Endothelial cell of umbilical vein (primary cell): Measurements from ENCODE around the gene CCDC183. TPM values are rescaled to one million over a fixed set of nuclear protein-coding genes. Genes with fewer than 3 reads are reported as not detected.

ENCODE experiments used
- BruUV-seq: library from RNA; stranded (reverse); fragments of 400-500 nt; replicated peaks from 2 replicates; lab custom pipeline; 2021; lab: Mats Ljungman, UMichigan
- CTCF ChIA-PET: fragments of 300-600, 350-600 bp; sonication (Branson Sonifier 250); formaldehyde crosslinking; loops from one replicate; lab custom pipeline; 2021; ENCODE audit warnings: antibody characterized with exemption, inconsistent platforms; lab: Charles Lee
- POLR2A ChIA-PET: fragments of 300-600, 350-600 bp; sonication (Branson Sonifier 250); formaldehyde crosslinking; loops from one replicate; lab custom pipeline; 2021; ENCODE audit warnings: antibody characterized with exemption, inconsistent platforms; lab: Charles Lee
- DNase-seq: peaks from one replicate; pipeline ENCODE4 v3.0.0-alpha.2; 2011; ENCODE audit warnings: low read depth, low spot score
- FAIRE-seq: peaks from 2 replicates; lab custom pipeline; 2011; peaks lifted over from hg19 to GRCh38; lab: Jason Lieb, UNC
- H2AFZ ChIP-seq: 2 replicates; pipeline ENCODE4 v1.6.0; 2012; ENCODE audit warnings: low read depth, low read length, control low read depth, inconsistent platforms
- H3K27ac ChIP-seq: 2 replicates; pipeline ENCODE4 v1.5.1; 2011; ENCODE audit warnings: low read depth, mild to moderate bottlenecking, control low read depth, low read length, moderate library complexity; ENCODE audit not compliant: insufficient read depth
- H3K27me3 ChIP-seq, 2 experiments: 2 replicates each; pipeline versions ENCODE4 v1.6.0 to v1.6.1; 2011; ENCODE audit warnings: low read length in 2 of 2, mixed read lengths in 1 of 2; ENCODE audit not compliant: control insufficient read depth in 2 of 2, insufficient read depth in 2 of 2
- H3K36me3 ChIP-seq, 2 experiments: 2 replicates in 1 of 2; 3 replicates in 1 of 2; pipeline ENCODE4 v1.5.1; 2011; ENCODE audit warnings: low read length in 2 of 2, mild to moderate bottlenecking in 1 of 2, moderate library complexity in 1 of 2; ENCODE audit not compliant: control insufficient read depth in 2 of 2, insufficient read depth in 2 of 2; ENCODE audit errors: extremely low read depth in 1 of 2
- H3K4me1 ChIP-seq: 3 replicates; pipeline ENCODE4 v1.5.1; 2011; ENCODE audit warnings: mild to moderate bottlenecking, low read length; ENCODE audit not compliant: control insufficient read depth, insufficient read depth; ENCODE audit errors: extremely low read depth
- H3K4me2 ChIP-seq: 2 replicates; pipeline ENCODE4 v1.6.1; 2011; ENCODE audit warnings: low read length, control low read depth, mixed read lengths; ENCODE audit not compliant: insufficient read depth
- H3K4me3 ChIP-seq, 3 experiments: fragments of 200-600 bp in 1 of 3; sonication (generic), shearing (Covaris generic) in 1 of 3; replicated peaks in 1 of 3; 2 replicates each; pipeline ENCODE4 v1.5.1; 2011 to 2016; ENCODE audit warnings: control low read depth in 3 of 3, low read length in 3 of 3, mild to moderate bottlenecking in 2 of 3, inconsistent platforms in 1 of 3, low read depth in 1 of 3, moderate library complexity in 1 of 3; ENCODE audit not compliant: insufficient read depth in 1 of 3
- H3K79me2 ChIP-seq: 2 replicates; pipeline ENCODE4 v1.6.0; 2012; ENCODE audit warnings: low read length, inconsistent platforms; ENCODE audit not compliant: control insufficient read depth, insufficient read depth
- H3K9ac ChIP-seq: replicated peaks from 2 replicates; pipeline ENCODE3; 2011; ENCODE audit warnings: low read length, control low read depth; ENCODE audit not compliant: insufficient read depth; ENCODE audit errors: extremely low read depth
- H3K9me1 ChIP-seq: replicated peaks from 3 replicates; pipeline ENCODE4 v1.6.0; 2011; ENCODE audit warnings: mild to moderate bottlenecking, low read length; ENCODE audit not compliant: control insufficient read depth, insufficient read depth; ENCODE audit errors: extremely low read depth
- H3K9me3 ChIP-seq: replicated peaks from 2 replicates; pipeline ENCODE4 v1.5.1; 2012; ENCODE audit warnings: low read length, inconsistent platforms; ENCODE audit not compliant: control insufficient read depth, insufficient read depth
- H4K20me1 ChIP-seq: replicated peaks from 2 replicates; pipeline ENCODE3; 2011; ENCODE audit warnings: mild to moderate bottlenecking, low read length; ENCODE audit not compliant: control insufficient read depth, insufficient read depth; ENCODE audit errors: extremely low read depth
- CTCF ChIP-seq, 2 donors: IDR thresholded peaks; 1 replicate in 1 of 2; 2 replicates in 1 of 2; pipeline ENCODE4 v1.5.1; 2011; ENCODE audit warnings: low read length in 2 of 2, mild to moderate bottlenecking in 2 of 2, moderate library complexity in 2 of 2, control low read depth in 1 of 2, inconsistent platforms in 1 of 2, low read depth in 1 of 2; ENCODE audit not compliant: insufficient read depth in 1 of 2; ENCODE audit errors: extremely low read depth in 1 of 2
- EZH2 ChIP-seq: IDR thresholded peaks from 2 replicates; pipeline ENCODE4 v1.6.1; 2012; ENCODE audit warnings: borderline replicate concordance, low read depth, mild to moderate bottlenecking, moderate library complexity, low read length, inconsistent platforms; ENCODE audit not compliant: severe bottlenecking
- FOS ChIP-seq: IDR thresholded peaks from 2 replicates; pipeline ENCODE4 v1.6.1; 2011; ENCODE audit warnings: mild to moderate bottlenecking, low read length, moderate library complexity, borderline replicate concordance; ENCODE audit not compliant: insufficient read depth
- GATA2 ChIP-seq: IDR thresholded peaks from 2 replicates; pipeline ENCODE4 v1.7.0; 2011; ENCODE audit warnings: low read depth, mild to moderate bottlenecking, moderate library complexity, mixed read lengths, low read length; ENCODE audit not compliant: insufficient read length, insufficient read depth
- JUN ChIP-seq: IDR thresholded peaks from 2 replicates; pipeline ENCODE4 v1.6.1; 2011; ENCODE audit warnings: borderline replicate concordance, low read depth; ENCODE audit not compliant: insufficient read length, insufficient read depth
- MYC ChIP-seq: IDR thresholded peaks from one replicate; pipeline ENCODE4 v1.6.1; 2011; ENCODE audit warnings: mild to moderate bottlenecking, low read depth, low read length
- POLR2A ChIP-seq: IDR thresholded peaks from 2 replicates; pipeline ENCODE4 v1.6.1; 2012; ENCODE audit warnings: low read depth, mild to moderate bottlenecking, control low read depth, low read length
- POLR2AphosphoS5 ChIP-seq: IDR thresholded peaks from 2 replicates; pipeline ENCODE4 v1.6.1; 2012; ENCODE audit warnings: low read depth, mild to moderate bottlenecking, control low read depth, low read length, moderate library complexity; ENCODE audit not compliant: insufficient read depth
- dilution Hi-C: fragments of 300-500 bp; cut with MboI; formaldehyde crosslinking; loops from one replicate; pipeline ENCODE4 v1.15.0; 2019; ENCODE audit warnings: low sequenced_read_pairs; ENCODE audit not compliant: extremely low pct_ligation_motif_present
- intact Hi-C: fragments of 100-400 bp; cut with micrococcal nuclease; formaldehyde crosslinking; loops from one replicate; pipeline ENCODE4 v1.10.0; 2022
- polyA plus RNA-seq, 4 experiments: library from polyadenylated mRNA; depleted of rRNA in 3 of 4; stranded (reverse) in 3 of 4; unstranded in 1 of 4; fragments of >200 nt; gene quantifications; 2 replicates each; pipeline versions ENCODE4 v1.2.1 to v1.2.3, GENCODE V29; 2011 to 2012; ENCODE audit warnings: missing spikeins in 1 of 4
- total RNA-seq: library from RNA; stranded (reverse); gene quantifications from 2 replicates; pipeline ENCODE4 v1.2.3, GENCODE V29; 2021
- TF ChIP-seq, protein P1 (sequence below): IDR thresholded peaks from 2 replicates; pipeline ENCODE4 v1.6.1; 2011; ENCODE audit not compliant: insufficient read depth, insufficient read length

Gene CCDC183
- total and polyA plus RNA-seq, 2 donors (not counting 3 experiments of a cell fraction or from before 2014, with no cell fraction given), result 0.50 TPM; not detected in 1

DNA sequence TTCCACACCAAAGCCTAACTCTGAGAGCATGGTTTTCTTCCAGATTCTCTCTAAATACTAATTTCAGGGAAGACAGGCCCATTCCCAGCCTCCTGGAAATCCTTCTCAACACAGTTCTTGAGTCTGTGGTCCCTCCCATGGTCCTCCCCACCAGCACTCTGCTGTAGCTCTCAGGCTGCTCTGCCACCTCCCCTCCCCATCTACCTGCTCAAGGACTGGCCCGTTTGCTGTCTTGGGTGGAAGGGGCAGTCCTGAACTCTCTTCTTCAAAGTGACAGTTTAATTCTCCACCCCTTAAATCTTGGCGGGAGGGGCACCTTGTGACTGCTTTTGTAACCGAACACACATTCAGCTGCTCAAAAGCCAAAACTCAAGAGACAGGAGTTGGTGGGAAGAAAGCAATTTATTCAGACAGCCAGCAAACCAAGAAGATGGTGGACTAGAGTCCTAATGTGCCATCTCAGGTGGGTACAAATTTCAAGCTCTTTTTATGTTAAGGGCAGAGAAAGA is 24.2 kb upstream of the CCDC183 start:
- DNase-seq (no peak), FAIRE-seq (no peak)
- no peak overlapping the region for H3K4me2 ChIP-seq
- H3K4me3 ChIP-seq, result no peak overlapping the region
- BruUV-seq, result no TSS peak
- POLR2A ChIA-PET, result no interaction called here
- dilution Hi-C loops, result no loop called here
- H3K27ac ChIP-seq, result no peak overlapping the region
- no peaks in the 10 kb centered on the region for H3K36me3 ChIP-seq
- no peaks in the 10 kb centered on the region for H3K27me3 ChIP-seq
- H3K9ac ChIP-seq, result no peak overlapping the region
- peaks cover 3% of the 10 kb centered on the region for H3K9me3 ChIP-seq
- no peaks in the 10 kb centered on the region for H3K9me1 ChIP-seq
- no peaks in the 10 kb centered on the region for H3K79me2 ChIP-seq
- intact Hi-C loops, result no loop called here
- H3K4me1 ChIP-seq, result no peaks in the 10 kb centered on the region
- H2AFZ ChIP-seq, result no peak overlapping the region
- H4K20me1 ChIP-seq, result no peaks in the 10 kb centered on the region
- TF ChIP-seq FOS (no peak), POLR2AphosphoS5 (no peak), JUN (no peak), CTCF (IDR thresholded peaks at IDR 0.05; ENCODE audit: extremely low read depth in 1 of 2, insufficient read depth in 1 of 2, low read depth in 1 of 2, low read length in 2 of 2) (no peak), POLR2A (no peak), EZH2 (no peak), GATA2 (no peak), MYC (no peak)
- TF ChIP-seq, protein P1, sequence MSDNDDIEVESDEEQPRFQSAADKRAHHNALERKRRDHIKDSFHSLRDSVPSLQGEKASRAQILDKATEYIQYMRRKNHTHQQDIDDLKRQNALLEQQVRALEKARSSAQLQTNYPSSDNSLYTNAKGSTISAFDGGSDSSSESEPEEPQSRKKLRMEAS, result no peak
- CTCF ChIA-PET, result interaction anchor here (1.0 to 1.4 kb wide), 2 partner anchors 8 to 263 kb away, joined by 3 to 4 read pairs; no protein-coding TSS in a partner anchor
